ENCODE data around the gene ZNF689. TPM values are rescaled to one million over a fixed set of nuclear protein-coding genes. Genes with fewer than 3 reads are reported as not detected.

The ZNF689 gene
- total and polyA plus RNA-seq, 2 of the 13 experiments (the other 11 are each of a cell fraction or from before 2014, with no cell fraction given) = 9.7 to 19.5 TPM

GRCh38 chr16:30615358-30616091, 5.3 kb upstream of the ZNF689 start (continued):
- TF ChIP-seq ZNF574 (CRISPR knock-in tag; IDR thresholded peaks at IDR 0.05) = peak; percentile 52; the same call in 1 of the 2 replicates
- TF ChIP-seq ZNF280B (CRISPR knock-in tag; IDR thresholded peaks at IDR 0.05; ENCODE audit: borderline replicate concordance) = peak; percentile 90; the same call in 1 of the 2 replicates
- TF ChIP-seq ELF3 (CRISPR knock-in tag; IDR thresholded peaks at IDR 0.05) = peak; percentile 28; the same call in 1 of the 2 replicates
- TF ChIP-seq BHLHE40 (IDR thresholded peaks at IDR 0.05; ENCODE audit: low read length) = 0 out of 2 replicates have a peak, but pooled peaks have one; percentile 26
- peak; percentile 74; the same call in 1 of the 2 replicates for TF ChIP-seq ZBTB49 (CRISPR knock-in tag; IDR thresholded peaks at IDR 0.05; ENCODE audit: borderline replicate concordance)

Measured in HepG2 (cell line).